Stimulated activated CD8-positive, alpha-beta memory T cell treated with anti-CD3 and anti-CD28 coated beads, Interleukin-15, amount 100 ng/mL, for 1 hour (primary cell): Measurements from ENCODE around the gene ZNF511.
"Not testable (repeated sequence)": the region's sequence is repeated elsewhere in the genome, so short reads cannot be mapped to it uniquely, and the experiment has no call there.

Experiments used
- DNase-seq: peaks from one replicate; pipeline ENCODE4 v3.0.0-alpha.2; 2020; ENCODE audit warnings: low read depth

Gene ZNF511

GRCh38 chr10:133314911-133315310, 6.2 kb downstream of the ZNF511 start:
- DNase-seq, result no peak

GRCh38 chr10:133315847-133316246, 7.1 kb downstream of the ZNF511 start:
- DNase-seq, result no peak

GRCh38 chr10:133316266-133316665, 7.6 kb downstream of the ZNF511 start:
- DNase-seq, result no peak

DNA sequence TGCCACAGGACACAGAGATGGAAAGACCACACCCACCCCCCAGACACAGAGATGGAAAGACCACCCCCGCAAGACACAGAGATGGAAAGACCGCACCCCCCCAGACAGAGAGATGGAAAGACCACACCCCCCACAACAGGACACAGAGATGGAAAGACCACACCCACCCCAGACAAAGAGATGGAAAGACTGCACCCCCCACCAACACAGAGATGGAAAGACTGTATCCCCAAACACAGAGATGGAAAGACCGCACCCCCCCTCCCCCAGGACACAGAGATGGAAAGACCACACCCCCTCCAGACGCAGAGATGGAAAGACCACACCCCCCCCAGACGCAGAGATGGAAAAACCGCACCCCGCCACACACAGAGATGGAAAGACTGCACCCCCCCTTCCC, 8.0 kb downstream of the ZNF511 start:
- DNase-seq, result no peak

DNA sequence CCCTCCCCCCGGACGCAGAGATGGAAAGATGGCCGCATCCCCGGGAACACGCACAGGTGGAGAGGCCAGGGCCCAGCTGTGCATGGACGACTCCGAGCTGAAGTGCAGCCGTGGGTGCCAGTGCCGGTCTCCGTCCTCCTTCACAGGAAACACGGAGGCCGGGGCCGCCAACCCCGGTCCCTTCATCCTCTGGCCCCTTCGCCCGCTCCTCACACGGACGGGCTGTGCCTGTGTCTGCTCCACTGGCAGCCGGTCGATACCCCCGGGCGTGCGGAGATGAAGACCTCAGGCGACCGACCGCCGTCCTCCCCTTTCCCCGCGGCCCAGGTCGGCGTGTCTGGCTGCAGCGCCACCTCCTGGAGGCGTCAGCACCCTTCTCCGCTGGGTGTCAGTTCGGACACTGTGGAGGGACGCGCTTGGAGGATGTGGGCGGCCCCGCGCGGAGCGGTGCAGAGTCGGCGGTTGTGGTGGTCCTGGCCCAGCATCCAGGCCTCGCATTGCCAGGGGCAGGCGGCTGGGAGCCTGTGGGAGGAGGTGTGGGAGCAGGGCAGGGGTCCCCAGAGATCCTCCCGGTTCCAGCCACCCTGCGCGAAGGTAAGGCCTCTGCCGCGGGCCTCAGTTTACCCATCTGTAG, 9.9 kb downstream of the ZNF511 start:
- peak; percentile 44 for DNase-seq

DNA sequence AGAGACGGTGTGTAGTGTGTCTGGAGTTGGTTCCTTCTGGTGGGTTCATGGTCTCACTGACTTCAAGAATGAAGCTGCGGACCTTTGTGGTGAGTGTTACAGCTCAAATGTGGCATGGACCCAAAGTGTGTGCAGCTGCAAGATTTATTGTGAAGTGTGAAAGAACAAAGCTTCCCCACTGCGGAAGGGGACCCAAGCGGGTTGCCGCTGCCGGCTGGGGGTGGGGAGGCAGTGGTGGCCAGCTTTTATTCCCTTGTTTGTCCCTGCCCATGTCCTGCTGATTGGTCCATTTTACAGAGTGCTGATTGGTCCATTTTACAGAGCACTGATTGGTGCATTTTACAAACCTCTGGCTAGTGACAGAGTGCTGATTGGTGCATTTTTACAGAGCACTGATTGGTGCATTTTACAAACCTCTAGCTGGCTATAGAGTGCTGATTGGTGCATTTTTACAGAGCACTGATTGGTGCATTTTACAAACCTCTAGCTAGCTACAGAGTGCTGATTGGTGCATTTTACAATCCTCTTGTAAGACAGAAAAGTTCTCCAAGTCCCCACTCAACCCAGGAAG, 12.2 kb downstream of the ZNF511 start:
- DNase-seq, result not testable (repeated sequence)

- not testable (repeated sequence) for DNase-seq
Measured at GRCh38 chr10:133322064-133322709, 13.5 kb downstream of the ZNF511 start.

DNA sequence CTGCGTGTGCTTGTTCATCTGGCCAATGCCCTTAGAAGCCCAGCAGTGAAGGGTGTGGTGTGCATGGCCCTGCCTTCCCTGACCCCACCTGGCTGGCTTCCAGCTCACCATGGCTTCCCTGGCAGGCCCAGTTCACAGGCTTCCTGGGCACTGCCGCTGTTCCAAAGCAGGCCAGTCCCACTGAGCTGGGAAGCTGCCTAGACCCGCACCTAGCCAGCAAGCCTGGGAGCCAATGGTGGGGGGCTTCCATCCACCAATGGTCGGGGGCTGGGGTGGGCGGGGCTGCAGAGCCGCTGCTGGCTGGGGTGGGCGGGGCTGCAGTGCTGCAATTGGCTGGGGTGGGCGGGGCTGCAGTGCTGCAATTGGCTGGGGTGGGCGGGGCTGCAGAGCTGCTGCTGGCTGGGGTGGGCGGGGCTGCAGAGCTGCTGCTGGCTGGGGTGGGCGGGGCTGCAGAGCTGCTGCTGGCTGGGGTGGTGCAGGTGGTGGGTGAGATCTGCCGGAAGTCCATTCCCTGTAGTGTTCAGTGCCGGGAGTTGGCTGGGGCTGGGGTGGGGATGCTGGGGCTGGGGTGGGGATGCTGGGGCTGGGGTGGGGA, 15.6 kb downstream of the ZNF511 start:
- DNase-seq, result peak; percentile 22

DNA sequence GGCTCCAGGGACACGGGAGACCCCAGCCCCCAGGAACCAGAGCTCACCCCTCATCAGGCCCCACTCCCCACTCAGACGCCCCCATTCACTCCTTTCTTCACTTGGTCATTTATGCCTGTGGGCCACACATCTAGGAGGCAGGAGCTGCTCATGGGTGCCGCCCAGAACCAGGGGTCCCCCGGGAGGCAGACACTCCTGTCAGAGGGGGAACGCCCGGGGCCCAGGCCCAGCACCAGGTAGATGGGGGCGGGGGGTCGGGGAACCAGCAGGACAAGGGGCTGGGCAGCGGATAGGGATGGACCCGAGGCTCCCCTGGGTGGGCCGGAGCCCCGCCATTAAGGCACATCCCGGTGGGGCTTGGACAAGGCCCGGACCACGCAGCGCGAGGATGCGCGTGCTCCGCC, 16.1 kb downstream of the ZNF511 start:
- DNase-seq, result no peak

GRCh38 chr10:133325440-133326222, 16.9 kb downstream of the ZNF511 start:
- no peak for DNase-seq

DNA sequence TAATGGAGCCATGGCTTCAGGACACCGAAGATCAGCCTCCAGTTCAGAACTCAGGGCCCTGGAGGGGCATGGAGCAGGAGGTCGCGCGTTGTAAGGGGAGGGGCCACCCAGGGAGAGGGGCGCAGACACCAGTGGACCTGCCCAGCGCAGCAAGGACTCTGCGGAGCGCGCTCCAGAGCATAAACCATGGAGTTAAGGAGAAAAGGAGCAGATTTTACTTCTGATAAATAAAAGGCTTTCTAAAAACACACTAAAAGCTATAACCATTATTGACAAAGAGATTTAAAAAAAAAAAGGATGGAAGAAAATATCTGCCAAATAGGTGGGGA, 17.5 kb downstream of the ZNF511 start:
- DNase-seq, result no peak

- DNase-seq, result no peak
Measured at GRCh38 chr10:133326745-133327650, 18.3 kb downstream of the ZNF511 start.

DNA sequence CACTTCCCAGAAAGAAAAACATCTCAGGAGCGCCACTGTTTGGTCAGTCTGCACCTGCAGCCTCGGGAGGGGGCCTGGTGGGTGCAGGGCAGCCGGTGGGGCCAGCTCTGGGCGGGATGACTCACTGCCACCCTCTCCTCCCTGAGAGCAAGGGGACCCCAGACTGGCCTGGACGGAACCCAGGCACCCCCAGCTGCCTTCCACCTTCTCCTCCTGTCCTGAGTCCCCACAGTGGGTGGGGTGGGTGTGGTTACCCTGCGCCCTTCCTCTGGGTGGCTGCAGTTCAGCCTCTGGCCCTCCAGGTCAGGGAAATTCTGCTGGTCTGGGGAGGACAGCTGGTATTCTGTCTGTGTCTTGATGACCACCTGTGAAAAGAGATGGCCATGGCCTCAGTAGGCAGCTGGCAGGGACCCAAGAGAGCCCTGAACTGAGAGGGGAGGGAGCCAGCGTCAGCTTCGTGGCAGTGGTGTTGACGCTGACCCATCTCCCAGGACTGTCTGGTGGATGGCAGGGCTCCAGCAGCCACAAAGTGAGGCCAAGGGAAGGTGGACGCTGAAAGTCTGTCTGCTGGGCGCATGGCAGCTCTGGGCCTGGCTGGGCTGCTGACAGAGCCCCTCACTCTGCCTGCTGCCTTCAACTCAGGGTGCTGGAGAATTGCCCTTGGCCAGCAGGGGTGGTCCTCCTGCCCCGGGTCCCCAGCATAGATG, 19.1 kb downstream of the ZNF511 start:
- no peak for DNase-seq

DNA sequence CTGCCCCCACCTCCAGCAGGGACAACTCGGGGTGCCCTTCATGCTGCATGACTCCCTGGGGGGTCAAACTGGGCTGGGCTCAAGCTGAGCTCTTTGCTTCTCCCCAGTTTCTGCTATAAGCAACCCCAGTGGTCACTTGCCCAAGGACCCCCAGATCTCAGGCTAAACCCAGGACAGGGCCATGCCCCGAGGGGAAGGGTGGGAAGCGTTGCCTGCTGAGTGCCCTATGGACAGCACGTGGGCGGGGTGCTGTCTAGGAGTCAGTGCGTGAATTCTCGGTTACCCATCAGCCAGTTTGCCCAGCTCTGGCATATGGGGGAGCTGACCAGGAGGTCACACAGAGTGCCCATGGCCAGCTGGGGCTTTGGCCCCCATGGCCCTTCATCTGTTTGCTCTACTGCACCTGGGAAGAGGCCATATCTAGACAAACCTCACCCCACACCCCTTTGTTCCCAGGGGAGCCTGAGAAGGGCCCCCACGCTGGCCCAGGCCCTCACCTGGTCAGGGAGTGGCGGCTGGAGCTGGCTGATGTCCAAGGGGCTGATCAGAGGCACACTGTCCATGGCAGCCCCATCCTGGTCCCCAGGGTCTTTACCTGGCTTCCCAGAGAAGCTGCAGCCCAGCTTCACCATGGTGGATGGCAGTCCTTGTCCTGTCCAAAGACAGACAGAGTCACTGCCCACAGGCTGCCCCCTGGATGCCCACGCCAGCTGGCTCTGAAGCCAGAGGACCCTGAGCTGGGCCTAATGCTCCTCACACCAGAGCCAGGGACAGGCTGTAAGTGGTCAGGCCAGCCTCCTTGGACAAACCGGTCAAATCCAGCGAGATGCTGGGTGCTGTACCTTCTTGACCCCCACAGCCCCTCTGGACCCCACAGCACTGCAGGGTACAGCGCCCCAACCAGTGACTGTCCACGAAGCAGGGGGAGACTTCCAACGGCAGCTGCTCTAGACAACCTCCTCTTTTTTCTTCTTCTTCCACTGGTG, 19.9 kb downstream of the ZNF511 start:
- no peak for DNase-seq

DNA sequence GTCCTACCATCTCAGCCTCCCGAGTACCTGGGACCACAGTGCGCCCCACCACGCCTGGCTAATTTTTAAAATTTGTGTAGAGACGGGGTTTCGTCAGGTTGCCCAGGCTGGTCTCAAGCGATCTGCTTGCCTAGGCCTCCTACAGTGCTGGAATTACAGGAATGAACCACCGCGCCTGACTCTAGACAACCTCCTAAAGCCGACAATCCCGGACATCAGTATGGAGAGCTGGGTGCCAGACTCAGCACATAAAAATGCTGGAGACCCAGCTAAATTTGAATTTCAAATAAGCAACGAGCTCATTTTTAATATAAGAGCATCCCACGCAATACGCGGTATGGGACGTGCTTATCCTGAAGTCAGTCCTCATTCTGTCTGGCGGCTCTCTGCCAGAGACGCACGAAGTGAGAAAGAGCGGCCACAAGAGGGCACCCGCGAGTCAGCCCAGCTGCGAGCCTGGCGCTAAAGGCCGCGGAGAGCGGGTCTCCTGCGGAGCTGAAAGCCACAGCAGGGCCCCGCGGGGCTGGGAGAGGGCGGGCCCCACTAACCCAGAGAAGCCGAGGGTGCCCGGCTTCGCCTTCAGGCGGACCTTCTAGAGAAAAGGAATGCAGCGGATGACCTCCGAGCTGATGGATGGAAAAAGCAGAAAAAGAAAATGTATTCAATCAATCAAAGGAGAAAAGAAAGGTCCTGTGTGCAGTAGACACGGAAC, 20.9 kb downstream of the ZNF511 start:
- DNase-seq, result peak; percentile 79

DNA sequence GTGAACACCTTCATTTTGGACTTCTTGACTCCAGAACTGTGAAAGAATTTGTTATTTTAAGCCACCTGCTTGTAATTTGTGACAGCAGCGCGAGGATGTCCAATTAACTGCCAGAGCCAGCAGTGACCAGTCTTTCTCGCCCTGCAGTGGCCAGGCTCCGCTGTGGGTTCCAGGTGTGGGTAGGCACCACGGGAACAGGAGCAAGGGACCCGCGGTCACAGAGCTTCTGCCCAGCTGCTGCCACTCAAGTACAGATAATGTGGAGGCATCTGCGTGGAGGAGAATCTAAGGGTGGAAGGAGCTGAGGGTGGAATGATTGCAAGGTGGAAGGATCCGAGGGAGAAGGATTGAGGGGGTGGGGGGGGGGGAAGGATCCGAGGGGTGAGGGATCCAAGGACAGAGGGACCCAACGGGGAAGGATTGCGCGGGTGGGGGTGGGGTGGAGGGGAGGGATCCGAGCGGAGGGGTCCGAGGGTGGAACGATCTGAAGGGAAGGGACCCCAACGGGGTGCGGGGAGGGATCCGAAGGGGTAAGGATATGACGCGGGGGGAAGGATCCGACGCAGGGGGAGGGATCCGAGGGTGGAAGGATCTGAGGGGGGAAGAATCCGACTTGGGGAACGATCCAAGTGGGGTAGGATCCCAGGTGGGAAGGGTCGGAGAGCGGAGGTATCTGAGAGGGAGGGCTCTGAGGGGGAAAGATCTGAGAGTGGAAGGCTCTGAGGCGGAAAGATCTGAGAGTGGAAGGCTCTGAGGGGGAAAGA, 24.4 kb downstream of the ZNF511 start:
- no peak for DNase-seq

DNA sequence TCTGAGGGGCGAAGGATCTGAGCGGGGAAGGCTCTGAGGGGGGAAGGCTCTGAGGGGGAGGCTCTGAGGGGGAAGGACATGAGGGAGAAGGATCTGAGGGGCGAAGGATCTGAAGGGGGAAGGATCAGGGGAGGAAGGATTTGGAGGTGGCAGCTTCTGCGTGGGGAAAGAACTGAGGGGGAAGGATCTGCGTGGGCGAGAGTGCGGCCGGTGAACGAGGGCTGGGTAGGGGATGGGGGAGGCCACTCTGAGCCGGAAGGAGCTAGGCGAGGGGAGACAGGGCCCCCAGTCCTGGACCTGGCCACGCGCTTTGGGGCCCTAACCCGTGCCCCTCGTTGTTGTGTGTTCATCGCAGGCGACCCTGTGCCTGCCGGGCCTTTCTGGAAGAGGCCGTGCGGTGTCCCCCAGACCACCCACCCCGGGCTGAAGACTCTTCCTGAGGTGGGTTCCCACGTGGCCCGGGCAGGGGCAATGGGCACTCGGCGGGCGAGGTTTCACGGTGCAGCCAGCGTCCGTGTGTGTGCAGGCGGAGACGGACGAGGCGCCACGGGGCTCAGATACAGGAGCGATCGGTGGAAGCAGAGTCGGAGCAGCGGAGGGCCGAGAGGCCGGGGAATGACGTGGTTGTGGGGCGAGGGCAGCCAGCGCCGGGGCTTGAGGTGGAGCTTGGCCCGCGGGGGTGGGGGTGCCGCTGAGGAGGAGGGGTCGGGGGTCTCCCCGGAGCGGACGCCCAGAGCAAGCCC, 26.0 kb downstream of the ZNF511 start:
- DNase-seq, result no peak
